ENCODE data around the gene MED31. TPM values are rescaled to one million over a fixed set of nuclear protein-coding genes. Genes with fewer than 3 reads are reported as not detected.

Gene MED31
- total RNA-seq, 1 donor from 2014 or later = 17.6 TPM

- Mint-ChIP-seq H3K9me3 (no peaks in the 10 kb centered on the region), H3K4me3 (no peak overlapping the region), H3K36me3 (no peaks in the 10 kb centered on the region), H3K27me3 (peaks cover 23% of the 10 kb centered on the region), H3K4me1 (ENCODE audit: unreplicated experiment) (no peaks in the 10 kb centered on the region), H3K27ac (no peak overlapping the region)
- DNase-seq (ENCODE audit: extremely low spot score, unreplicated experiment) = no peak
- TF ChIP-seq CTCF (conservative IDR thresholded peaks at IDR 0.05) = no peak
Observed at GRCh38 chr17:6677158-6677831, 25.9 kb upstream of the MED31 start.

GRCh38 chr17:6676802-6677157 is 25.4 kb upstream of the MED31 start:
- no peaks in the 10 kb centered on the region for H3K36me3 Mint-ChIP-seq
- H3K4me3 Mint-ChIP-seq = no peak overlapping the region
- no peak overlapping the region for H3K27ac Mint-ChIP-seq
- H3K9me3 Mint-ChIP-seq = no peaks in the 10 kb centered on the region
- H3K4me1 Mint-ChIP-seq (ENCODE audit: unreplicated experiment) = no peaks in the 10 kb centered on the region
- no peak for DNase-seq (ENCODE audit: extremely low spot score, unreplicated experiment)
- peaks cover 23% of the 10 kb centered on the region for H3K27me3 Mint-ChIP-seq
- no peak for TF ChIP-seq CTCF (conservative IDR thresholded peaks at IDR 0.05)

GRCh38 chr17:6675201-6675825 is 23.9 kb upstream of the MED31 start:
- no peak for DNase-seq (ENCODE audit: extremely low spot score, unreplicated experiment)
- Mint-ChIP-seq H3K4me3 (no peak overlapping the region), H3K27ac (no peak overlapping the region), H3K9me3 (no peaks in the 10 kb centered on the region), H3K4me1 (ENCODE audit: unreplicated experiment) (no peaks in the 10 kb centered on the region), H3K27me3 (peaks cover 18% of the 10 kb centered on the region), H3K36me3 (no peaks in the 10 kb centered on the region)
- no peak for TF ChIP-seq CTCF (conservative IDR thresholded peaks at IDR 0.05)

- no peak for DNase-seq (ENCODE audit: extremely low spot score, unreplicated experiment)
- H3K36me3 Mint-ChIP-seq = no peaks in the 10 kb centered on the region
- H3K27ac Mint-ChIP-seq = no peak overlapping the region
- H3K27me3 Mint-ChIP-seq = peaks cover 18% of the 10 kb centered on the region
- no peaks in the 10 kb centered on the region for H3K4me1 Mint-ChIP-seq (ENCODE audit: unreplicated experiment)
- no peak for TF ChIP-seq CTCF (conservative IDR thresholded peaks at IDR 0.05)
- H3K4me3 Mint-ChIP-seq = no peak overlapping the region
- H3K9me3 Mint-ChIP-seq = no peaks in the 10 kb centered on the region
Observed at GRCh38 chr17:6674586-6674985, 23.2 kb upstream of the MED31 start.

- Mint-ChIP-seq H3K36me3 (no peaks in the 10 kb centered on the region), H3K27me3 (peaks cover 27% of the 10 kb centered on the region), H3K4me1 (ENCODE audit: unreplicated experiment) (no peaks in the 10 kb centered on the region), H3K27ac (no peak overlapping the region), H3K9me3 (no peaks in the 10 kb centered on the region), H3K4me3 (no peak overlapping the region)
- DNase-seq (ENCODE audit: extremely low spot score, unreplicated experiment) = no peak
- TF ChIP-seq CTCF (conservative IDR thresholded peaks at IDR 0.05) = no peak
Observed at GRCh38 chr17:6671431-6671830, 20.0 kb upstream of the MED31 start.
